Thyroid gland (tissue), 4 donors: ENCODE results near the gene C7orf25. TPM values are rescaled to one million over a fixed set of nuclear protein-coding genes. Genes with fewer than 3 reads are reported as not detected.

ENCODE experiments used
- DNase-seq, 2 donors: peaks; one replicate each; pipeline ENCODE4 v3.0.0-alpha.2; 2019
- H3K27ac ChIP-seq, 3 donors: fragments of 200-600 bp; sonication (generic); 1 replicate in 2 of 3; 2 replicates in 1 of 3; pipeline ENCODE4 v1.5.1; 2016 to 2019; ENCODE audit warnings: mild to moderate bottlenecking in 1 of 3, moderate library complexity in 1 of 3
- H3K27me3 ChIP-seq: fragments of 200-600 bp; sonication (generic); one replicate; pipeline ENCODE4 v1.5.1; 2019
- H3K36me3 ChIP-seq, 2 donors: fragments of 200-600 bp; sonication (generic); one replicate each; pipeline ENCODE4 v1.5.1; 2016 to 2019
- H3K4me1 ChIP-seq, 2 donors: fragments of 200-600 bp; sonication (generic); one replicate each; pipeline ENCODE4 v1.5.1; 2017 to 2019
- H3K4me3 ChIP-seq, 3 donors: fragments of 200-600 bp; sonication (generic); replicated peaks in 1 of 3; 1 replicate in 2 of 3; 2 replicates in 1 of 3; pipeline ENCODE4 v1.5.1; 2016; ENCODE audit warnings: mild to moderate bottlenecking in 1 of 3
- H3K9me3 ChIP-seq: fragments of 200-600 bp; sonication (generic); one replicate; pipeline ENCODE4 v1.5.1; 2017
- CTCF ChIP-seq, 6 experiments: fragments of 200-600 bp in 3 of 6; fragments of 450-650 bp in 3 of 6; sonication (generic) in 3 of 6; IDR thresholded peaks; one replicate each; pipeline ENCODE4 v1.5.1; 2016 to 2019; ENCODE audit warnings: antibody characterized with exemption in 6 of 6, mild to moderate bottlenecking in 2 of 6, inconsistent platforms in 1 of 6, moderate library complexity in 1 of 6
- POLR2A ChIP-seq, 2 donors: fragments of 450-650 bp; IDR thresholded peaks; one replicate each; pipeline ENCODE4 v1.6.1; 2017; ENCODE audit warnings: antibody characterized with exemption in 2 of 2, mild to moderate bottlenecking in 2 of 2, moderate library complexity in 1 of 2
- WGBS, 2 donors: methylation state at CpG; one replicate each; pipeline ENCODE4 v1.1.5; 2017; 5-methylcytosine and 5-hydroxymethylcytosine counted together
- intact Hi-C: fragments of 100-400 bp; cut with DNase I; formaldehyde crosslinking; loops from one replicate; pipeline ENCODE4 v1.15.1; 2023
- total RNA-seq, 4 donors: library from RNA; depleted of rRNA; stranded (reverse); fragments of >200 nt; gene quantifications; one replicate each; pipeline ENCODE4 v1.2.3, GENCODE V29; 2016

Gene C7orf25
- total RNA-seq, 4 donors from 2014 or later: 12.5 to 18.9 (median 14.9) TPM

GRCh38 chr7:42934291-42934690, 22.4 kb upstream of the C7orf25 start:
- 87 to 89% methylated on average over 3 of the region's 3 CpGs for WGBS, 2 donors
- DNase-seq: no peak
- Histone ChIP-seq H3K27ac (no peak overlapping the region), H3K4me1 (peaks cover 25 to 27% of the 10 kb centered on the region in 2 donors), H3K9me3 (no peaks in the 10 kb centered on the region), H3K27me3 (no peaks in the 10 kb centered on the region), H3K36me3 (peaks cover 21 to 25% of the 10 kb centered on the region in 2 donors), H3K4me3 (no peak overlapping the region)
- intact Hi-C loops: no loop called here
- TF ChIP-seq CTCF (IDR thresholded peaks at IDR 0.05): no peak
- no peak for TF ChIP-seq POLR2A (IDR thresholded peaks at IDR 0.05)

- Histone ChIP-seq H3K27ac (peak overlapping the region; percentile 7 to 65 (median 58)), H3K36me3 (peaks cover 16 to 18% of the 10 kb centered on the region in 2 donors), H3K4me1 (peaks cover 27 to 28% of the 10 kb centered on the region in 2 donors), H3K27me3 (no peaks in the 10 kb centered on the region), H3K4me3 (peak overlapping the region; percentile 46 to 77 (median 57)), H3K9me3 (no peaks in the 10 kb centered on the region)
- 2% methylated on average over 17 of the region's 17 CpGs for WGBS, 2 donors
- intact Hi-C loops: no loop called here
- TF ChIP-seq CTCF (IDR thresholded peaks at IDR 0.05): no peak
- no peak for TF ChIP-seq POLR2A (IDR thresholded peaks at IDR 0.05)
- DNase-seq: peak; percentile 9 to 15
Measured at GRCh38 chr7:42932811-42933591, 21.1 kb upstream of the C7orf25 start.

- peak; percentile 47 to 86 for TF ChIP-seq POLR2A (IDR thresholded peaks at IDR 0.05)
- no peak for TF ChIP-seq CTCF (IDR thresholded peaks at IDR 0.05)
- Histone ChIP-seq H3K27ac (peak within 1 kb of the TSS; percentile 50 to 66 (median 65)), H3K4me3 (peak within 1 kb of the TSS; percentile 57 to 98 (median 77)), H3K36me3 (peaks cover 15 to 19% of the 10 kb centered on the region in 2 donors), H3K4me1 (peaks cover 27 to 28% of the 10 kb centered on the region in 2 donors), H3K27me3 (no peaks in the 10 kb centered on the region), H3K9me3 (no peaks in the 10 kb centered on the region)
- intact Hi-C loops: no loop called here
- peak; percentile 96 for DNase-seq
- 1% methylated on average over 37 to 54 of the region's 56 CpGs for WGBS, 2 donors
Measured at GRCh38 chr7:42931834-42932651, 20.2 kb upstream of the C7orf25 start, which contains the start of the genes MRPL32 and PSMA2. MRPL32 (plus strand) TSS chr7:42932376; CDS start chr7:42932387, 11 bp downstream. PSMA2 (minus strand) TSS chr7:42932174; CDS start chr7:42932158, 16 bp downstream.

- peak overlapping the region; percentile 57 to 98 (median 77) for H3K4me3 ChIP-seq
- no peak for TF ChIP-seq POLR2A (IDR thresholded peaks at IDR 0.05)
- no peak for TF ChIP-seq CTCF (IDR thresholded peaks at IDR 0.05)
- no peak for DNase-seq
- no peaks in the 10 kb centered on the region for H3K27me3 ChIP-seq
- WGBS, 2 donors: 0 to 1% methylated on average over 12 of the region's 12 CpGs
- peaks cover 20 to 25% of the 10 kb centered on the region in 2 donors for H3K36me3 ChIP-seq
- intact Hi-C loops: no loop called here
- H3K9me3 ChIP-seq: no peaks in the 10 kb centered on the region
- H3K27ac ChIP-seq: peak overlapping the region; percentile 48 to 66 (median 50)
- peaks cover 27 to 28% of the 10 kb centered on the region in 2 donors for H3K4me1 ChIP-seq
Measured at GRCh38 chr7:42931447-42931833, 19.6 kb upstream of the C7orf25 start.
